ENCODE data around the gene KCNMB3.

GRCh38 chr3:179286331-179286730, 35.4 kb upstream of the KCNMB3 start:
- TF ChIP-seq POLR2AphosphoS5 (IDR thresholded peaks at IDR 0.05) (no peak), CTCF (IDR thresholded peaks at IDR 0.05 in 8 of 11, conservative IDR thresholded peaks at IDR 0.05 in 3 of 11) (no peak)
